CD4-positive, alpha-beta T cell treated with Interferon alpha-2 for 1 hour (primary cell): ENCODE results near the gene IRF2BPL.
A peak's percentile ranks its signal among the peaks of the same experiment; 100 is the strongest.

Experiments
- DNase-seq, 2 donors: peaks; one replicate each; pipeline ENCODE4 v3.0.0-alpha.2; 2020 to 2022

Gene IRF2BPL

GRCh38 chr14:77053046-77053841, 24.7 kb upstream of the IRF2BPL start:
- DNase-seq, result peak; percentile 78 to 79

- DNase-seq, result no peak
Observed at GRCh38 chr14:77052281-77053044, 24.0 kb upstream of the IRF2BPL start.

- no peak for DNase-seq
Observed at GRCh38 chr14:77051116-77051515, 22.6 kb upstream of the IRF2BPL start.

- no peak for DNase-seq
Observed at GRCh38 chr14:77046721-77047120, 18.2 kb upstream of the IRF2BPL start.

- no peak for DNase-seq
Observed at GRCh38 chr14:77045238-77046162, 17.0 kb upstream of the IRF2BPL start.

- DNase-seq, result no peak
Observed at GRCh38 chr14:77044783-77045237, 16.3 kb upstream of the IRF2BPL start.

GRCh38 chr14:77043984-77044485, 15.5 kb upstream of the IRF2BPL start:
- DNase-seq, result no peak

- peak; percentile 35 to 63 for DNase-seq
Observed at GRCh38 chr14:77043177-77043983, 14.9 kb upstream of the IRF2BPL start.

GRCh38 chr14:77041881-77042545, 13.5 kb upstream of the IRF2BPL start:
- peak; percentile 41 to 51 for DNase-seq

- no peak for DNase-seq
Observed at GRCh38 chr14:77040741-77041653, 12.5 kb upstream of the IRF2BPL start.

- peak; percentile 97 to 98 for DNase-seq
Observed at GRCh38 chr14:77040059-77040740, 11.7 kb upstream of the IRF2BPL start.

GRCh38 chr14:77039285-77040058, 11.0 kb upstream of the IRF2BPL start:
- DNase-seq, result no peak

GRCh38 chr14:77037938-77038568, 9.5 kb upstream of the IRF2BPL start:
- DNase-seq, result peak; percentile 26 to 45

GRCh38 chr14:77037215-77037937, 8.9 kb upstream of the IRF2BPL start:
- no peak for DNase-seq

- no peak for DNase-seq
Observed at GRCh38 chr14:77036484-77037214, 8.1 kb upstream of the IRF2BPL start.

- DNase-seq, result no peak
Observed at GRCh38 chr14:77035267-77035666, 6.8 kb upstream of the IRF2BPL start.
